ENCODE results near the gene TPPP.

TPPP gene

DNA sequence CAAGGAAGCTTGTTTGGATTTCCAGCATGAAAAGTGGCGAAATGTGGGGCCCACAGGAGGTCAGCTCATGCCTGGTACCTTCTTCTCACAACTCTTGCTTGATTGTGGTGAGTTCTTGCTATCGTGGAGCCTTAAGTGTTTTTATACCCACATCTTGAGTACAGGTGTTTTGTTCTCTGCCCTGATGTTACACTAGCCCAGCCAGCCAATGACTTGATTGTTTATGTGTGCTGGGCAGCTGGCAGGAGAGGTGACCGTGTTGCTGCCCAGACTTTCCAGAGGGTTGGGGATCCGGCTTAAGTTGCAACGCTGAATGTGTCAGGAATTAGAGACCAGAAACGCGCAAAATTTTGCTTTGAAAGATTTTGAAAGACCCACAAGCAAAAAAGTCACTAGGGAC lies 24.0 kb upstream of the TPPP start:
- no peak overlapping the region for H3K27ac ChIP-seq (ENCODE audit: extremely low read depth, low read depth, low read length)

More for the DNA sequence above, 24.0 kb upstream of the TPPP start:
- Histone ChIP-seq H3K36me3 (ENCODE audit: control insufficient read depth in 2 of 2, insufficient read depth in 1 of 2, low read length in 2 of 2) (no peaks in the 10 kb centered on the region), H3K4me1 (ENCODE audit: control insufficient read depth, insufficient read depth, low read length) (no peaks in the 10 kb centered on the region), H3K9me3 (ENCODE audit: control insufficient read depth, insufficient read depth, low read depth, low read length) (no peaks in the 10 kb centered on the region), H3K4me3 (ENCODE audit: low read depth, low read length) (no peak overlapping the region)
- ChIA-PET POLR2A (no interaction called here), CTCF (no interaction called here)
- TF ChIP-seq ZNF37A (tag by site-specific recombination; IDR thresholded peaks at IDR 0.05) (no peak), ZNF626 (tag by site-specific recombination; IDR thresholded peaks at IDR 0.05) (no peak), ZNF23 (tag by site-specific recombination; IDR thresholded peaks at IDR 0.05; ENCODE audit: borderline replicate concordance) (no peak), ZNF660 (tag by site-specific recombination; IDR thresholded peaks at IDR 0.05) (no peak), ZNF621 (tag by site-specific recombination; IDR thresholded peaks at IDR 0.05) (no peak), ZNF791 (tag by site-specific recombination; IDR thresholded peaks at IDR 0.05) (no peak), ZFP3 (tag by site-specific recombination; IDR thresholded peaks at IDR 0.05; ENCODE audit: low read depth) (no peak), ZNF292 (tag by site-specific recombination; IDR thresholded peaks at IDR 0.05; ENCODE audit: borderline replicate concordance, low read depth) (no peak), ZNF473 (tag by site-specific recombination; IDR thresholded peaks at IDR 0.05) (no peak), ZNF121 (tag by site-specific recombination; IDR thresholded peaks at IDR 0.05) (no peak)
- TF ChIP-seq, protein P1, sequence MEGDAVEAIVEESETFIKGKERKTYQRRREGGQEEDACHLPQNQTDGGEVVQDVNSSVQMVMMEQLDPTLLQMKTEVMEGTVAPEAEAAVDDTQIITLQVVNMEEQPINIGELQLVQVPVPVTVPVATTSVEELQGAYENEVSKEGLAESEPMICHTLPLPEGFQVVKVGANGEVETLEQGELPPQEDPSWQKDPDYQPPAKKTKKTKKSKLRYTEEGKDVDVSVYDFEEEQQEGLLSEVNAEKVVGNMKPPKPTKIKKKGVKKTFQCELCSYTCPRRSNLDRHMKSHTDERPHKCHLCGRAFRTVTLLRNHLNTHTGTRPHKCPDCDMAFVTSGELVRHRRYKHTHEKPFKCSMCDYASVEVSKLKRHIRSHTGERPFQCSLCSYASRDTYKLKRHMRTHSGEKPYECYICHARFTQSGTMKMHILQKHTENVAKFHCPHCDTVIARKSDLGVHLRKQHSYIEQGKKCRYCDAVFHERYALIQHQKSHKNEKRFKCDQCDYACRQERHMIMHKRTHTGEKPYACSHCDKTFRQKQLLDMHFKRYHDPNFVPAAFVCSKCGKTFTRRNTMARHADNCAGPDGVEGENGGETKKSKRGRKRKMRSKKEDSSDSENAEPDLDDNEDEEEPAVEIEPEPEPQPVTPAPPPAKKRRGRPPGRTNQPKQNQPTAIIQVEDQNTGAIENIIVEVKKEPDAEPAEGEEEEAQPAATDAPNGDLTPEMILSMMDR (tag by site-specific recombination; IDR thresholded peaks at IDR 0.05): no peak
- TF ChIP-seq, protein P2, sequence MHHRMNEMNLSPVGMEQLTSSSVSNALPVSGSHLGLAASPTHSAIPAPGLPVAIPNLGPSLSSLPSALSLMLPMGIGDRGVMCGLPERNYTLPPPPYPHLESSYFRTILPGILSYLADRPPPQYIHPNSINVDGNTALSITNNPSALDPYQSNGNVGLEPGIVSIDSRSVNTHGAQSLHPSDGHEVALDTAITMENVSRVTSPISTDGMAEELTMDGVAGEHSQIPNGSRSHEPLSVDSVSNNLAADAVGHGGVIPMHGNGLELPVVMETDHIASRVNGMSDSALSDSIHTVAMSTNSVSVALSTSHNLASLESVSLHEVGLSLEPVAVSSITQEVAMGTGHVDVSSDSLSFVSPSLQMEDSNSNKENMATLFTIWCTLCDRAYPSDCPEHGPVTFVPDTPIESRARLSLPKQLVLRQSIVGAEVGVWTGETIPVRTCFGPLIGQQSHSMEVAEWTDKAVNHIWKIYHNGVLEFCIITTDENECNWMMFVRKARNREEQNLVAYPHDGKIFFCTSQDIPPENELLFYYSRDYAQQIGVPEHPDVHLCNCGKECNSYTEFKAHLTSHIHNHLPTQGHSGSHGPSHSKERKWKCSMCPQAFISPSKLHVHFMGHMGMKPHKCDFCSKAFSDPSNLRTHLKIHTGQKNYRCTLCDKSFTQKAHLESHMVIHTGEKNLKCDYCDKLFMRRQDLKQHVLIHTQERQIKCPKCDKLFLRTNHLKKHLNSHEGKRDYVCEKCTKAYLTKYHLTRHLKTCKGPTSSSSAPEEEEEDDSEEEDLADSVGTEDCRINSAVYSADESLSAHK (tag by site-specific recombination; IDR thresholded peaks at IDR 0.05): no peak
- TF ChIP-seq, protein P3, sequence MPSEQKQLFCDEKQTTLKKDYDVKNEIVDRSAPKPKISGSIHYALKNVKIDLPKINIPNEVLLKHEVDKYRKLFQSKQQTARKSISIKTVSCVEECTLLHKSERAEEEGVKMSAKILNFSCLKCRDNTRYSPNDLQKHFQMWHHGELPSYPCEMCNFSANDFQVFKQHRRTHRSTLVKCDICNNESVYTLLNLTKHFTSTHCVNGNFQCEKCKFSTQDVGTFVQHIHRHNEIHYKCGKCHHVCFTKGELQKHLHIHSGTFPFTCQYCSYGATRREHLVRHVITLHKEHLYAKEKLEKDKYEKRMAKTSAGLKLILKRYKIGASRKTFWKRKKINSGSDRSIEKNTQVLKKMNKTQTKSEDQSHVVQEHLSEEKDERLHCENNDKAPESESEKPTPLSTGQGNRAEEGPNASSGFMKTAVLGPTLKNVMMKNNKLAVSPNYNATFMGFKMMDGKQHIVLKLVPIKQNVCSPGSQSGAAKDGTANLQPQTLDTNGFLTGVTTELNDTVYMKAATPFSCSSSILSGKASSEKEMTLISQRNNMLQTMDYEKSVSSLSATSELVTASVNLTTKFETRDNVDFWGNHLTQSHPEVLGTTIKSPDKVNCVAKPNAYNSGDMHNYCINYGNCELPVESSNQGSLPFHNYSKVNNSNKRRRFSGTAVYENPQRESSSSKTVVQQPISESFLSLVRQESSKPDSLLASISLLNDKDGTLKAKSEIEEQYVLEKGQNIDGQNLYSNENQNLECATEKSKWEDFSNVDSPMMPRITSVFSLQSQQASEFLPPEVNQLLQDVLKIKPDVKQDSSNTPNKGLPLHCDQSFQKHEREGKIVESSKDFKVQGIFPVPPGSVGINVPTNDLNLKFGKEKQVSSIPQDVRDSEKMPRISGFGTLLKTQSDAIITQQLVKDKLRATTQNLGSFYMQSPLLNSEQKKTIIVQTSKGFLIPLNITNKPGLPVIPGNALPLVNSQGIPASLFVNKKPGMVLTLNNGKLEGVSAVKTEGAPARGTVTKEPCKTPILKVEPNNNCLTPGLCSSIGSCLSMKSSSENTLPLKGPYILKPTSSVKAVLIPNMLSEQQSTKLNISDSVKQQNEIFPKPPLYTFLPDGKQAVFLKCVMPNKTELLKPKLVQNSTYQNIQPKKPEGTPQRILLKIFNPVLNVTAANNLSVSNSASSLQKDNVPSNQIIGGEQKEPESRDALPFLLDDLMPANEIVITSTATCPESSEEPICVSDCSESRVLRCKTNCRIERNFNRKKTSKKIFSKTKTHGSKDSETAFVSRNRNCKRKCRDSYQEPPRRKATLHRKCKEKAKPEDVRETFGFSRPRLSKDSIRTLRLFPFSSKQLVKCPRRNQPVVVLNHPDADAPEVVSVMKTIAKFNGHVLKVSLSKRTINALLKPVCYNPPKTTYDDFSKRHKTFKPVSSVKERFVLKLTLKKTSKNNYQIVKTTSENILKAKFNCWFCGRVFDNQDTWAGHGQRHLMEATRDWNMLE (tag by site-specific recombination; conservative IDR thresholded peaks at IDR 0.05; ENCODE audit: low read depth): no peak
- TF ChIP-seq, protein P4, sequence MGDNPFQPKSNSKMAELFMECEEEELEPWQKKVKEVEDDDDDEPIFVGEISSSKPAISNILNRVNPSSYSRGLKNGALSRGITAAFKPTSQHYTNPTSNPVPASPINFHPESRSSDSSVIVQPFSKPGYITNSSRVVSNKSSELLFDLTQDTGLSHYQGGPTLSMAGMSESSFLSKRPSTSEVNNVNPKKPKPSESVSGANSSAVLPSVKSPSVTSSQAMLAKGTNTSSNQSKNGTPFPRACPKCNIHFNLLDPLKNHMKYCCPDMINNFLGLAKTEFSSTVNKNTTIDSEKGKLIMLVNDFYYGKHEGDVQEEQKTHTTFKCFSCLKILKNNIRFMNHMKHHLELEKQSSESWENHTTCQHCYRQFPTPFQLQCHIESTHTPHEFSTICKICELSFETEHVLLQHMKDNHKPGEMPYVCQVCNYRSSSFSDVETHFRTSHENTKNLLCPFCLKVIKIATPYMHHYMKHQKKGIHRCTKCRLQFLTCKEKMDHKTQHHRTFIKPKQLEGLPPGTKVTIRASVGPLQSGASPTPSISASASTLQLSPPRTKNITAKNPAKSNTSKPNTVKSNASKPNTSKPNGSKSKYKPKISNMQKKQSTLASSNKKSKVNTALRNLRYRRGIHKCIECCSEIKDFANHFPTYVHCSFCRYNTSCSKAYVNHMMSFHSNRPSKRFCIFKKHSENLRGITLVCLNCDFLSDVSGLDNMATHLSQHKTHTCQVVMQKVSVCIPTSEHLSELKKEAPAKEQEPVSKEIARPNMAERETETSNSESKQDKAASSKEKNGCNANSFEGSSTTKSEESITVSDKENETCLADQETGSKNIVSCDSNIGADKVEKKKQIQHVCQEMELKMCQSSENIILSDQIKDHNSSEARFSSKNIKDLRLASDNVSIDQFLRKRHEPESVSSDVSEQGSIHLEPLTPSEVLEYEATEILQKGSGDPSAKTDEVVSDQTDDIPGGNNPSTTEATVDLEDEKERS (tag by site-specific recombination; IDR thresholded peaks at IDR 0.05): no peak
- TF ChIP-seq, protein P5, sequence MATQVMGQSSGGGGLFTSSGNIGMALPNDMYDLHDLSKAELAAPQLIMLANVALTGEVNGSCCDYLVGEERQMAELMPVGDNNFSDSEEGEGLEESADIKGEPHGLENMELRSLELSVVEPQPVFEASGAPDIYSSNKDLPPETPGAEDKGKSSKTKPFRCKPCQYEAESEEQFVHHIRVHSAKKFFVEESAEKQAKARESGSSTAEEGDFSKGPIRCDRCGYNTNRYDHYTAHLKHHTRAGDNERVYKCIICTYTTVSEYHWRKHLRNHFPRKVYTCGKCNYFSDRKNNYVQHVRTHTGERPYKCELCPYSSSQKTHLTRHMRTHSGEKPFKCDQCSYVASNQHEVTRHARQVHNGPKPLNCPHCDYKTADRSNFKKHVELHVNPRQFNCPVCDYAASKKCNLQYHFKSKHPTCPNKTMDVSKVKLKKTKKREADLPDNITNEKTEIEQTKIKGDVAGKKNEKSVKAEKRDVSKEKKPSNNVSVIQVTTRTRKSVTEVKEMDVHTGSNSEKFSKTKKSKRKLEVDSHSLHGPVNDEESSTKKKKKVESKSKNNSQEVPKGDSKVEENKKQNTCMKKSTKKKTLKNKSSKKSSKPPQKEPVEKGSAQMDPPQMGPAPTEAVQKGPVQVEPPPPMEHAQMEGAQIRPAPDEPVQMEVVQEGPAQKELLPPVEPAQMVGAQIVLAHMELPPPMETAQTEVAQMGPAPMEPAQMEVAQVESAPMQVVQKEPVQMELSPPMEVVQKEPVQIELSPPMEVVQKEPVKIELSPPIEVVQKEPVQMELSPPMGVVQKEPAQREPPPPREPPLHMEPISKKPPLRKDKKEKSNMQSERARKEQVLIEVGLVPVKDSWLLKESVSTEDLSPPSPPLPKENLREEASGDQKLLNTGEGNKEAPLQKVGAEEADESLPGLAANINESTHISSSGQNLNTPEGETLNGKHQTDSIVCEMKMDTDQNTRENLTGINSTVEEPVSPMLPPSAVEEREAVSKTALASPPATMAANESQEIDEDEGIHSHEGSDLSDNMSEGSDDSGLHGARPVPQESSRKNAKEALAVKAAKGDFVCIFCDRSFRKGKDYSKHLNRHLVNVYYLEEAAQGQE (tag by site-specific recombination; IDR thresholded peaks at IDR 0.05): no peak

All from HEK293 (cell line).